Activated CD8-positive, alpha-beta T cell treated with anti-CD3 and anti-CD28 coated beads for 36 hours (primary cell): Measurements from ENCODE around the gene DUSP16. TPM values are rescaled to one million over a fixed set of nuclear protein-coding genes. Genes with fewer than 3 reads are reported as not detected.
A peak's percentile ranks its signal among the peaks of the same experiment; 100 is the strongest.

ENCODE experiments used
- ATAC-seq: fragments of 200-7000 bp; cut with Tn5 transposase; one replicate; pipeline ENCODE4 v1.10.0; 2021; ENCODE audit warnings: mild to moderate bottlenecking, moderate library complexity
- CTCF ChIA-PET: fragments of 350-600 bp; sonication (Branson Sonifier 250); formaldehyde crosslinking; loops from one replicate; lab custom pipeline; 2021; ENCODE audit warnings: antibody characterized with exemption; lab: Charles Lee
- POLR2A ChIA-PET: fragments of 350-600 bp; sonication (Branson Sonifier 250); formaldehyde crosslinking; loops from one replicate; lab custom pipeline; 2021; ENCODE audit warnings: antibody characterized with exemption; lab: Charles Lee
- DNase-seq: peaks from one replicate; pipeline ENCODE4 v3.0.0-alpha.2; 2020
- H3K27ac Mint-ChIP-seq: one replicate; pipeline ENCODE4 v1.8.0; 2021; ENCODE audit warnings: mild to moderate bottlenecking, mixed read lengths
- H3K27me3 Mint-ChIP-seq: one replicate; pipeline ENCODE4 v1.8.0; 2021; ENCODE audit warnings: mixed read lengths
- H3K36me3 Mint-ChIP-seq: one replicate; pipeline ENCODE4 v1.8.0; 2021; ENCODE audit warnings: low read depth, mixed read lengths
- H3K4me1 Mint-ChIP-seq: one replicate; pipeline ENCODE4 v1.8.0; 2021; ENCODE audit warnings: low read depth, mixed read lengths
- H3K4me3 Mint-ChIP-seq: one replicate; pipeline ENCODE4 v1.8.0; 2021; ENCODE audit warnings: mild to moderate bottlenecking, moderate library complexity, mixed read lengths
- H3K9me3 Mint-ChIP-seq: one replicate; pipeline ENCODE4 v1.8.0; 2021; ENCODE audit warnings: mixed read lengths
- CTCF ChIP-seq: fragments of 200-600 bp; IDR thresholded peaks from one replicate; pipeline ENCODE4 v1.8.0; 2022; ENCODE audit warnings: antibody characterized with exemption, mild to moderate bottlenecking
- intact Hi-C: fragments of 100-400 bp; cut with micrococcal nuclease; formaldehyde crosslinking; loops from one replicate; pipeline ENCODE4 v1.10.0; 2022
- total RNA-seq, 2 experiments: library from RNA; stranded (reverse); gene quantifications; one replicate each; pipeline ENCODE4 v1.2.3, GENCODE V29; 2021

DUSP16 gene
- total RNA-seq, 2 experiments from 2014 or later = 28.2 to 30.2 TPM

- peaks cover 66% of the 10 kb centered on the region for H3K36me3 Mint-ChIP-seq
- H3K27ac Mint-ChIP-seq = peak overlapping the region; percentile 90
- no peaks in the 10 kb centered on the region for H3K9me3 Mint-ChIP-seq
- H3K27me3 Mint-ChIP-seq = no peaks in the 10 kb centered on the region
- intact Hi-C loops = no loop called here
- DNase-seq (peak; percentile 69), ATAC-seq (peak; percentile 55)
- no peak overlapping the region for H3K4me3 Mint-ChIP-seq
- ChIA-PET CTCF (interaction anchor here (0.9 to 2.4 kb wide), 8 partner anchors 10 to 433 kb away, joined by 3 to 11 read pairs (median 4); no protein-coding TSS in a partner anchor), POLR2A (interaction anchor here (0.9 to 2.0 kb wide), 9 partner anchors 8 to 179 kb away, joined by 3 to 9 read pairs (median 4); partner anchors contain the start of gene BORCS5)
- H3K4me1 Mint-ChIP-seq = peaks cover 80% of the 10 kb centered on the region
- no peak for TF ChIP-seq CTCF
Observed at GRCh38 chr12:12466157-12466556, 96.5 kb downstream of the DUSP16 start.

GRCh38 chr12:12465522-12465921 is 97.1 kb downstream of the DUSP16 start:
- peaks cover 60% of the 10 kb centered on the region for H3K36me3 Mint-ChIP-seq

GRCh38 chr12:12461923-12462315 is 100.7 kb downstream of the DUSP16 start:
- H3K36me3 Mint-ChIP-seq = peaks cover 31% of the 10 kb centered on the region
- peaks cover 73% of the 10 kb centered on the region for H3K4me1 Mint-ChIP-seq
- H3K4me3 Mint-ChIP-seq = peak overlapping the region; percentile 40
- CTCF ChIA-PET = interaction anchor here (1.0 to 1.6 kb wide), 5 partner anchors 13 to 192 kb away, joined by 3 to 6 read pairs (median 3); no protein-coding TSS in a partner anchor
- ATAC-seq = peak; percentile 78
- peak; percentile 72 for DNase-seq
- no peak for TF ChIP-seq CTCF
- no peaks in the 10 kb centered on the region for H3K27me3 Mint-ChIP-seq
- intact Hi-C loops = no loop called here
- H3K9me3 Mint-ChIP-seq = no peaks in the 10 kb centered on the region
- POLR2A ChIA-PET = interaction anchor here (1.0 to 2.0 kb wide), 6 partner anchors 12 to 104 kb away, joined by 3 to 9 read pairs (median 4); no protein-coding TSS in a partner anchor
- H3K27ac Mint-ChIP-seq = peak overlapping the region; percentile 96

More at GRCh38 chr12:12465522-12465921, 97.1 kb downstream of the DUSP16 start:
- Mint-ChIP-seq H3K27me3 (no peaks in the 10 kb centered on the region), H3K27ac (peak overlapping the region; percentile 71), H3K4me1 (peaks cover 80% of the 10 kb centered on the region), H3K4me3 (no peak overlapping the region), H3K9me3 (no peaks in the 10 kb centered on the region)
- ChIA-PET CTCF (interaction anchor here (1.0 to 2.4 kb wide), 5 partner anchors 9 to 432 kb away, joined by 3 to 10 read pairs (median 4); no protein-coding TSS in a partner anchor), POLR2A (interaction anchor here (0.9 to 2.0 kb wide), 5 partner anchors 8 to 180 kb away, joined by 3 to 9 read pairs (median 4); no protein-coding TSS in a partner anchor)
- TF ChIP-seq CTCF = no peak
- intact Hi-C loops = no loop called here
- no peak for DNase-seq
- ATAC-seq = no peak

DNA sequence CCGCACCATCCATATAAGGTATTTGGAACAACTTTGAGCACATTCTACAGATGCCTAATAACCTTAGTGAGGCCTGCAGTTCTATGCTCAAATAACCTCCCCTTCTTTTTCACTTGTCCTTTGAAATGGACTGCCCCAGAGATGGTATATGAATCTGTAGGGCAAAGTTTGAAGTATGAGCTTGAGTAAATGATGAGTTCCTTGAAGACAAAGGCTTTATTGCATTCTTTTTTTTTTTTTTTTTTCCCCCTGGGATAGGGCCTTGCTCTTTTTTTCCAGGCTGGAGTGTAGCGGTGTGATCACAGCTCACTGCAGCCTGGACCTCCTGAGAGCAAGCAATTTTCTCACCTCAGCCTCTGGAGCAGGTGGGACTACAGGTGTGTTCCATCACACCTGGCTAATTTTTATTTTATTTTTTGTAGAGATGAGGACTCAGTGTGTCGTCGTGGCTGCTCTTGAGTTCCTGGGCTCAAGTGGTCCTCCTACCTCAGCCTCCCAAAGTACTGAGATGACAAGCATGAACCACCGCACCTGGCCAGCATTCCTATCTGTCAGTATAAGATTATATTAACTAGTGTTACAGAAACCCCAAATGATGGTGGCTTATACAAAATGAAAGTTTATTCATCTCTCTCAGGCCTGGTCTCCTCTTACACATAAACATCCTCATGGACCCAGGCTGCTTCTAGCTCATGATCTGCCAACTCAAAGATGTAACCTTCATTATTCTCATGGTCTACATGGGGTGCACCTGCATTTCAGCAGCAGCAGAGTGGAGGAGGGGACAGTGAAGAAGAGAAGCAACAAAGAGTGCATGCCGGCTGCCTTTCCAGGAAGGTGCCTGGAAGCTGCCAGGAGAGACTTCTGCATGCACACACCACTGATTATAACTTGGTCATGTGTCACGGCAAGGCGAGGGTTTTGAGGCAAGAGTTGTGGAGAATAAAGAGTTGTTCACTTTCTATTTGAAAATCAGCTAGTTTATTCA is 101.4 kb downstream of the DUSP16 start:
- peaks cover 72% of the 10 kb centered on the region for H3K4me1 Mint-ChIP-seq
- POLR2A ChIA-PET = interaction anchor here (1.0 to 2.0 kb wide), 6 partner anchors 13 to 104 kb away, joined by 3 to 9 read pairs (median 4); no protein-coding TSS in a partner anchor
- DNase-seq (peak; percentile 58), ATAC-seq (peak; percentile 60)
- H3K27me3 Mint-ChIP-seq = no peaks in the 10 kb centered on the region
- no peaks in the 10 kb centered on the region for H3K9me3 Mint-ChIP-seq
- H3K4me3 Mint-ChIP-seq = peak overlapping the region; percentile 40
- peak overlapping the region; percentile 96 for H3K27ac Mint-ChIP-seq
- intact Hi-C loops = no loop called here
- CTCF ChIA-PET = interaction anchor here (1.0 to 1.6 kb wide), 6 partner anchors 13 to 193 kb away, joined by 3 to 6 read pairs (median 3); no protein-coding TSS in a partner anchor
- no peak for TF ChIP-seq CTCF
- H3K36me3 Mint-ChIP-seq = peaks cover 25% of the 10 kb centered on the region
